ENCODE data around the gene FNDC3B.

GRCh38 chr3:172259111-172259541, 219.7 kb downstream of the FNDC3B start:
- no peak for TF ChIP-seq CTCF (conservative IDR thresholded peaks at IDR 0.05; ENCODE audit: low read length)
- no peak for TF ChIP-seq EZH2phosphoT487 (IDR thresholded peaks at IDR 0.05; ENCODE audit: borderline replicate concordance)

All from Loucy (cell line).